NCI-H2227 (cell line): ENCODE data around the gene TMEM150B.

Experiments
- DNase-seq: peaks from one replicate; lab custom pipeline; 2025; ENCODE audit not compliant: unreplicated experiment; lab: John Stamatoyannopoulos, UW

Gene TMEM150B, protein sequence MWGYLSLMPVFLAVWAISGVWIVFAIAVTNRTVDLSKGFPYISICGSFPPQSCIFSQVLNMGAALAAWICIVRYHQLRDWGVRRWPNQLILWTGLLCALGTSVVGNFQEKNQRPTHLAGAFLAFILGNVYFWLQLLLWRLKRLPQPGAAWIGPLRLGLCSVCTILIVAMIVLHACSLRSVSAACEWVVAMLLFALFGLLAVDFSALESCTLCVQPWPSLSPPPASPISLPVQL

GRCh38 chr19:55325172-55325571 is at the start of gene TMEM150B:
TMEM150B (minus strand) TSS chr19:55325341; CDS start chr19:55321036, 4,305 bp downstream.
- no peak for DNase-seq

- DNase-seq = no peak
These were observed 49.0 kb upstream of the TMEM150B start for GRCh38 chr19:55373993-55374757.

DNA sequence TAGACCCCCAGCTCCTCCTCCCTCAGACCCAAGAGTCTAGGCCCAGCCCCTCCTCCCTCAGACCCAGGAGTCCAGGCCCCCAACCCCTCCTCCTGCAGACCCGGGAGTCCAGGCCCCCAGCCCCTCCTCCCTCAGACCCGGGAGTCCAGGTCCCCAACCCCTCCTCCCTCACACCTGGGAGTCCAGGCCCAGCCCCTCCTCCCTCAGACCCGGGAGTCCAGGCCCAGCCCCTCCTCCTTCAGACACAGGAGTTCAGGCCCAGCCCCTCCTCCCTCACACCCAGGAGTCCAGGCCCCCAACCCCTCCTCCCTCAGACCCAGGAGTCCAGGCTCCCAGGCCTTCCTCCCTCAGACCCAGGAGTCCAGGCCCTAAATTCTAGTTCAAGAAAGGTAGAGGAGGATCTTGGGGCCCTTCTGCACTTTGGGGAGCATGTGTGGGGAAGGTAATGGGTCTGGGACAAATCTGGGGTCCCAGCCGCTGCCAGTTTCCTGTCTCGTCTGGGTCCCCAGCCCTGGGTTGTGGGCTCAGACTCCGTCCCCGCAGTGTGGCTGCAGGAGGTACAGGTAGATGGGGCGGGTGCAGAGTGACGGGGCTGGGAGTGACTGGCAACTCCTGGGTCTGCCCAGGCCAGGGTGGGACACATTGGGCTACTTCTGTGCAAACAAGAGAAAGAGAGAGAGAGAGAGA is 48.3 kb upstream of the TMEM150B start:
- no peak for DNase-seq

DNA sequence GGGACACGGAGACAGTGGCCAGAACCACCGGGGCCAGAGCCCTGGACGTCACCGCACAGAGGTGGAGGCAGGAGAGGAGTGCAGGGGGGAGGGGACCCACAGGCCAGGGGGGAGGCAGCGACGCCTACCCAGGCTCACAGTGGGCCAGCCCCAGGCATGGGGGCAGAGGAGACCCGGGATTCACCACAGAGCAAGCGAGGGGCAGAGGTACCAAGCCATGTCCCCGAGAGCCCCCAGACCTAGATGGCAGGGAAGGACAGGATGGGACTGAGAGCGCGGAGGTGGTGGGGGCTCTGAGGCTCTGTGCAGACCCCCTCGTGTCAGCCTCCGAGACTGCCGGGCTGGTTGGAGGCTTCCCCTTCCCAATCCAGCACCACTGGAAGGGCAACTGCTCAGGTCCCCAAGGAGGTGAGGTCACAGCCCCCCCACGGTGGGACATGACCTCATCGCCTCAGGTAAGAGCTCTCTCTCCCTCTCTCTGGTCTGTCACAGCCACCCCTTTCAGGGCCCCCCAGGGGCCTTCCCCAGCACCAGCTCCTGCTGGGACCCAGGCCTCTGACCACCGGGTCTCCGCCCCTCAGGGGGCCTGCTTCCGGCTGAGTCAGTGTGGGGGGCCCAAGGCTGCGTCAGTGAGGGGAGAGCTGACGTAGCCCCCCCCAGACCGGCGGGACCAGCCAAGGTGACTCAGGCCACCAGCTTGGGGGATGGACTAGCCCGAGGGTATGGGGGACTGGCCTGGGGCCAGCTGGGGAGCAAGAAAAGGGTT is 47.4 kb upstream of the TMEM150B start:
- no peak for DNase-seq

DNA sequence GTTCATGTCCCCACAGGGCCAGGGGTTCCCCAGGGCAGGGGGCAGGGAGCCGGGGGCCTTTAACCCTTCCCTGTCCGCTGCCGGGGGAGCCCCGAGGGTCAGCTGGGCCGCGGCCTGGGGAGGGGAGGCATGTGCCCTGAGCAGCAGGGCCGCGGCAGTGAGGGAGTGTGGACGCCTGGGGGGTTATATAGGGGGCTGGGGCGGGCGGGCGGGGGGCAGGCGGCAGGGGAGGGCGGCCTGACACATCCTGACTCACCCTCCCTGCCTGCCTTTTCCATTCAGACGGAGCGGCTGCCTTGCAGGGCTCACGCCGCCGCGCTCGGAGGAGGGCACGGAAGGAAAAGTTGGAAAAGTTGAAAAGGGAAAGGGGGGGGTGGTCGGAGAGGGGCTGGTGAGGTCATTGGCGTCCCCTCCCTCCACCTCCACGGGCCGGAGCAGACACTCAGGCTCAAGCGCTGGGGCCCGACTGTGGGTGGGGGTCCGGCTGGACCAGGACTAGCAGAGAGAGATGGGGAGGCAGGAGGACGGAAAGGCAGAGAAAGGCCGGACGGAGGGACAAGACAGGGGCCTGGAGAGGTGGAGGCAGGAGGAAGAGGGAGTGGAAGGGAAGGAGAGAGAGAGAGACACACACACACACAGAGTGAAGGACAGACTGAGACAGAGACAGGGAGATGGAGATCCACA is 45.3 kb upstream of the TMEM150B start, which contains the start of gene IL11:
IL11 (minus strand) TSS at position 159 of the 684 bp plus-strand sequence; CDS start at position 6, 153 bp downstream.
- no peak for DNase-seq

DNA sequence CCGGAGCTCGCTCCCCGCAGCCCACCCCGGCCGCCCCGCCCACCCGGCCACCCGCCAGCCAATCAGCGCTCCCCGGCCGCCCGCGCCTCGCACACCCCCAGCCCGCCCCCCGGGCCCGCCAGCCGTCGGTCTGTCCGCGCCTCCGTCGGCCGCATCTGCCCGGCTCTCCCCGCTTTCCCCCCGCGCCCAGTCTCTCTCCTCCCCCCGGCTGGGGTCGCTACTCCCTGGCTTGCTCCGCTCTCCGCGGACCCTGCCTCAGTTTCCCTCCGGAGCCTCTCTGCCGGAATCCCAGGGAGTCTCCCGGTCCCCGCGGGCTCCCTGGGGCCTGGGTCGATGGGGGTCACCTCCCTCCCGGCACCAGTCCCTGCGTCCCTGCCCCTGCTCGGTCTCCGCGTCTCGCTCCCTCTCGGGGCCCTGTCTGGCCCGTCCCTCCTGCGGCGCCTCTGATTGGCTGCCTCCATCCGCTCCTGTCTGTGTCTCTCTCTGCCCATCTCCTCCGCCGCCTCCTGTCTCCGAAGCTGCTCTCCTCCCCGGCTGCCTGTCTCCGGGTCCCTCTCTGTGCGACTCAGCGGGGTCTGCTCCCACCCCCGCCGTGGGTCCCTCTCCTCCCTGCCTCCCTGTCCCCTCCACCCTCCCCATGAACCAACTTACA is 44.6 kb upstream of the TMEM150B start:
- peak; percentile 93 for DNase-seq

GRCh38 chr19:55368701-55369563 is 43.8 kb upstream of the TMEM150B start:
- peak; percentile 75 for DNase-seq

DNA sequence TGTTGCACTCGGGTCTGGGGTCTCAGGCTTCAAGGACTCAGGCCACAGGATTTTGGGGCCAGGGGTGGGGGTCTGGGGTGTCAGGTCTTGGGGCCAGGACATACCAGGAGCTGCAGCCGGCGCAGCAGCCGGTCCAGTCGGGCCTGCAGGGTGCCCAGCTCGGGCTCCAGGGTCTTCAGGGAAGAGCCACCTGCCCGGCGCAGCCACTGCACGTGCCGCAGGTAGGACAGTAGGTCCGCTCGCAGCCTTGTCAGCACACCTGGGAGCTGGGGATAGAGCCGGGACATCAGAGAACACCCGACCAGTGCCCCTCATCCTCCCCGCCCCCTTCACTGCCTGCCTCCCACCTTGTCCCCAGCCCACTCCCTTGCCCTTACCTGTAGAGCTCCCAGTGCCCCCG is 43.0 kb upstream of the TMEM150B start:
- no peak for DNase-seq

DNA sequence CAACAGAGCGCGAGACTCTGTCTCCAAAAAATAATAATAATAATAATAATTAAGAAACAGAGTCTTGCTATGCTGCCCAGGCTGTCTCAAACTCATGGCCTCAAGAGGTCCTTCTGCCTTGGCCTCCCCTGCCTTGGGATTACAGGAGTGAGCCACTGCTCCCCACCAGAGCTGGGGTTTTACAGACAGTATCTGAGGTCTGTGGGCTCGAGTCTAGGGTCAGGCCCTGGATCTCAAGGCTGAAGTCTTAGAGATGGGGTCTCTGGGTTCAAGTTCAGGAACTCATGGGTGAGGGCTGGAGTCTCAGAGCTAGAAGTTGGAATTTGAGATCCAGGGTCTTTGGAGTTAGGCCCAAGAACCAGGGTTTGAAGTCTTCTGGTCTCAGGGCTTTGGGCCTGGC is 41.6 kb upstream of the TMEM150B start:
- DNase-seq = no peak

GRCh38 chr19:55365964-55366363 is 40.8 kb upstream of the TMEM150B start:
- no peak for DNase-seq

DNA sequence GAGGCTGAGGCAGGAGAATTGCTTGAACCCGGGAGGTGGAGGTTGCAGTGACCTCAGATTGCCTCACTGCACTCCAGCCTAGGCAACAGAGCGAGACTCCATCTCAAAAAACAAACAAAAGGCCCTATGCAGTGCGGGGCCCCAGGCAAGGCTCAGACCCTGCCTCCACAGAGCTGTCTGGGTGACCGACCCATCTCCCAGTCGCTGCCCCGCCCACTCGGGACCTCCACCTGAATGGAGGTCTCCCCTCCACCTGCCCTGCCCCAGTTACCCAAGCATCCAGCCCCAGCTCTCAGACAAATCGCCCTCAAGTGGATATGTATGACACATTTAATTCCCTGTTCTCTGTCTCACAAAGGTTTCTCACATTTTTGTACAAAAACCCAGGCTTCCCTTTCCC is 40.1 kb upstream of the TMEM150B start:
- DNase-seq = no peak

GRCh38 chr19:55362990-55363716 is 38.0 kb upstream of the TMEM150B start, which contains the start of gene GARIN5B:
GARIN5B (minus strand) TSS chr19:55363260; CDS start chr19:55363066, 194 bp downstream.
- DNase-seq = no peak

- no peak for DNase-seq
These were observed 37.2 kb upstream of the TMEM150B start for GRCh38 chr19:55362174-55362989.

DNA sequence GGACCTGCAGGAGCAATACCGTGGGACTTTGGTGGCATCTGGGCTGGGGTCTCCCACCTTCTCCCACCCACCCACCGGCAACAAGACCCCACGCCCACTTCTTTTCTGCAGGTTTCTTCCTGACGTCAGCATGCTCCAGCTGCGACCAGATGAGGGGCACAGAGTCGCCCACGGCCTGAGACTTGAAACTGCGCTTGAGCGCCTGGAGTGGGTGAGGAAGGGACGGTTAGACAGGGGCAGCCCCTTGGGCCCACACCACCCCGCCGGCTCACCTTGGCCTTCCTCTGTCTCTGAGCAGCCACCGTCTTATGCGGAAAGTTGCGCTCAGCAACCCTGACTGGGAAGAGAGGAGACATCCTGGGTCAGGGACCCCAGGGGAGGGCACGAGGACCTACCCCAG is 35.8 kb upstream of the TMEM150B start:
- no peak for DNase-seq

- DNase-seq = no peak
These were observed 34.1 kb upstream of the TMEM150B start for GRCh38 chr19:55358943-55359908.

DNA sequence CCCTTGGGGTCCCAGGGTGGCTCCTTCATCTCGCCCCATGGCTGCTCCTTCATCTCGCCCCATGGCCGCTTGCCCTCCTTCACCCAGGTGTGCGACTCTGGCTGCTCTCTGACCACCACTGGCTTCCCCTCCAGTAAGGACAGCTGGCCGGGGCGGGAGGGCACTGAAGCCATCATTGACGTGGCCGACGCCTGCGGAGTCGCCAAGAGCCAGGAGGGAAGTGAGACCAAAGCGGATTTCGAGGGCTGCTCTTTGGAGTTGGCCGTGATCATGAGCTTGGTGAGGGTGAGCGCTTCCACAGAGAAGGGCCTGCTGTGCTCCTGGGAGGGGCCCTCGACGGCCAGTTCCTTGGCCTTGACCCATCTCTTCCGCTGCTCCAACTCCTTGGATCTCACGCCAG is 33.4 kb upstream of the TMEM150B start:
- no peak for DNase-seq
